ENCODE results near the gene RAI1. TPM values are rescaled to one million over a fixed set of nuclear protein-coding genes. Genes with fewer than 3 reads are reported as not detected.

RAI1 gene
- total RNA-seq, 1 experiment from 2014 or later = 7.6 TPM

DNA sequence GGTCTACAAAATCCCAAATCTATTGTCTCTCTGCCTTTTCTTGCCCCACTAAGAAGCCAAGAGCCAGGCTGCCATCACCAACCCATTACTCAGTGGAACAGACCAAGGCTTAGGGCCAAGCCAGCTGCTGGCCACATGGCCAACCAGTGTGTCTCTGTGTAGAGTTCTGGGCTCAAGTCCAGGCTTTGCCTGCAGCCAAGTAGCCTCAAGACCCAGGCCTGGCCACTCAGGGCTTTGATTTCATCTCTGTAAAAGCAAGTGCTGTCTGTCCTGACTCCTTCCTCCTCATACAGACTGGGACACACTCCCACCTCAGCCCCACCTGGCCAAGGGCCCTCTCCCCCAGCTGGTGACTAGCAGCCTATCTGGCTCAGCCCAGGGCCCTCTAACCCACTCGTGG is 140.9 kb downstream of the RAI1 start:
- in situ Hi-C loops (cut with HindIII; ENCODE audit: low pct_unique_long_range_greater_than_20kb, low sequenced_read_pairs) = no loop called here
- no peak for DNase-seq (ENCODE audit: low read depth)

GRCh38 chr17:17822616-17823015 is 141.4 kb downstream of the RAI1 start:
- no peak for DNase-seq (ENCODE audit: low read depth)
- in situ Hi-C loops (cut with HindIII; ENCODE audit: low pct_unique_long_range_greater_than_20kb, low sequenced_read_pairs) = no loop called here

DNA sequence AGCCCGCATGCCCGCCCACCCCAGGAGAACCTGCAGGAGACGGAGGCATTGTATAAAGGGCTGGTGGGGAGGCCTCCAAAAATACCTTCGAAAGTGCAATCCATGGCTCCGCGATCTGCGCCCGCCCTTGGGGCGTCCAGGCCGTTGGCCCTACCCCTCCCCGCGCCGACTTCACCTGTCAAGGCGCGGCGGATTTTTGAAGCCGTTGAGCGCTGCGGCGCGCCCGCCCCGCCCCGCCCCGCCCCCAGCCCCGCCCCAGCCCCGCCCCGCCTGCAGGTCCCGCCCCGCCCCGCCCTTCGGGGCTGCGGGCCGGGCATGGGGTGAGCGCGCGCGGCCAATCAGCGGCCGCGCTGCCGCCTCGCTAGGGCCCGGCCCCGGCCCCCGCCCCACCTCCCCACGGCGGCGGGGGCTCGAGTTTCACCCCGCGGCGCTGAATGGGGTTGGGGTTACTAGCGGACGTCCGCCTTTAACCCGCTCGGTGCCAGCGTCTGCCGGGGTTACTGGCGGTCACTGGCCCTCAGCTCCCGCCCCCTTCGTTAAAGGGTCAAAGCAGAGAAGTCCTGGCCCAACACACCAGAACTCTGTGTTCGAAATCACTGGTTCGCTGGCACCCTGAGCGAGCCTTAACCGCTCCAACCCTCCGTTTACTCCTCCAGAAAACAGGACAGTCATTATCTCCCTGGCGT is 142.3 kb downstream of the RAI1 start:
- in situ Hi-C loops (cut with HindIII; ENCODE audit: low pct_unique_long_range_greater_than_20kb, low sequenced_read_pairs) = no loop called here

DNA sequence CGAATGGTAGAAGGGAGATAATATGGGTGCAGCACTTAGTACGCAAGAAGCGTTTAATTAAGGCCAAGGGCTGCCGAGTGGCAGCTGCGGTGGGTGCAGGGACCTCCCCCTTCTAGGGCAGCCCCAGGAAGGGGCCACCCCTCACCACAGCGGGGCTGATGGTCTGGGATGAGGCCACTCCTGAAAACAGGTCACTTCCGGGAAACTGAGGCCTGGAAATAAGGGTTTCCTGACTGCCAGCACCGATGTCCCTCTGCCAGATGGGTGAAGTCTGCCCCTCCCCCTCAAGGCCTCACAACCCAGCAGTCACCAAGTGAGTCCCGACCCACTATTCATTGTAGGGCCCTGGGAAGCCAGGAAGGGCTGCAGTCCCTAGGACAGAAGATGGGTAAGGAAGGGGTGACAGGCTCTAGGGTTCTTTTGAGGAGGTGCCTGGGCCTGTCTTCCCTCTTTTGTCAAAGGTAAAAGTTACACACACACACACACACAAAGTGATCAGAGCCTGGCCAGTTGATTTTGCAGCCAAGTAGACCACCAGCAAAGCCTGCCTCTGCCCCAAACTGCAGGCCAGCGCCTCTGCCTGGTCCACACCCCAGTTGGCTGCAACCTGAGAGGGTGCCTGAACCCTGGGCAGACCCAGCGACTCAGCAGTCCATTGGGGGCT is 143.0 kb downstream of the RAI1 start:
- DNase-seq (ENCODE audit: low read depth) = no peak
- in situ Hi-C loops (cut with HindIII; ENCODE audit: low pct_unique_long_range_greater_than_20kb, low sequenced_read_pairs) = no loop called here

More for the DNA sequence above, 142.3 kb downstream of the RAI1 start:
- peak; percentile 77 for DNase-seq (ENCODE audit: low read depth)

GRCh38 chr17:17824783-17825614 is 143.7 kb downstream of the RAI1 start:
- DNase-seq (ENCODE audit: low read depth) = no peak
- in situ Hi-C loops (cut with HindIII; ENCODE audit: low pct_unique_long_range_greater_than_20kb, low sequenced_read_pairs) = no loop called here

DNA sequence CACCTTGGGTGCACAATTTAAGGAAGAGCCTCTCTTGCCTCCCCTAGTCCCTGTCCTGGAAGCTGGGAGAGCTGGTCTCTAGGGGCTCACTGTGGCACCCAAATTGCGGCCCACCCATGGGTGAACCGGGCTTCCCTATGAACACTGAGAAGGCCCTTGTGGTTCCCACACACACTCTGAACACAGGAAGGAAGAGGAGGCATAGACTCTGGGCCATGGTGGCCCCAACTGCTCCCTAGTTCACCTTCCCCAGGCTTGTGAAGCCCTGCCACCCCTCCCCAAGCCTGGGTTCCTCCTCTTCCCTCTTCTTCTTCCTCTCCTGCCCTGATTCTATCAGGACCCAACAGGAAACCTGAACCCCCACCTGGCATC is 145.1 kb downstream of the RAI1 start:
- in situ Hi-C loops (cut with HindIII; ENCODE audit: low pct_unique_long_range_greater_than_20kb, low sequenced_read_pairs) = no loop called here
- no peak for DNase-seq (ENCODE audit: low read depth)

DNA sequence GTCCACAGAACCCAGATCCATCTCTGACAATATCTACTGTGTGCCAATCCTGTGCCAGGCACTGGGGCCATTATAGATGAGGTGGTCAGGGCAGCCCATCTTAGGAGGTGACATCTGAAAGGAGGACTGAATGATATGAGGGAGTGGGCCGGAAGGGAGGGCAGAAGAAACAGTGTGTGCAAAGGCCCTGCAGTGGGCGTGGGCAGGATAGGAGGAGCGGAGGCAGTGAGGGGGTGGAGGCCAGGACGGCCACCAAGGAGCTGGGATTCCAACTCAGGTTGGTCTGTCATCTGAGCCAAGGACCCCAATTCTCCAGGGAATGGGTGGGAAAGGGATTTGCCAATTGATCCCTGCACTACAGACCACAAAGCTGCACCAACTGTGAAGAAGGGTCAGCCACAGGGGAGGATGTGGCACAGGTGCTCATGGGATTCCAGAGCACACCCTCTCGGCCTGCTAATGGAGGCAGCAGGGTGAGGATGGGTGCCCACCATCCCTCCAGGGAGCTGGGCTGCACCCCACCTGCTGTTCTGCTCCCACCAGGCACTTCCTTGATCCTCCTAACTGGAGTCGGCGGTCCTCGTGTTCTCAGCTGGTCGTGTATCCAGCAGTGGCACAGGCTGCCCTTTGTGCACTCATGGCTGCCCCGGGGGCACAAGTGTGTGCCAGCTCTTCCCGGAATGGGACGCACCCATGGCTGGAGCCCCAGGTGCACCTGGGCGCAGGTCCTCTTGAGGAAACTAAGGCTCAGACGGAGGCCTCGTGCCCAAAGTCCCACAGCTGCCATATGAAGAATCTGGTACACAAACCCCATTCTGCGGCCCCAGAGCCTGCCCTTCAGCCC is 145.9 kb downstream of the RAI1 start:
- in situ Hi-C loops (cut with HindIII; ENCODE audit: low pct_unique_long_range_greater_than_20kb, low sequenced_read_pairs) = no loop called here
- no peak for DNase-seq (ENCODE audit: low read depth)

- in situ Hi-C loops (cut with HindIII; ENCODE audit: low pct_unique_long_range_greater_than_20kb, low sequenced_read_pairs) = no loop called here
- no peak for DNase-seq (ENCODE audit: low read depth)
Observed at GRCh38 chr17:17827826-17828621, 146.8 kb downstream of the RAI1 start.

DNA sequence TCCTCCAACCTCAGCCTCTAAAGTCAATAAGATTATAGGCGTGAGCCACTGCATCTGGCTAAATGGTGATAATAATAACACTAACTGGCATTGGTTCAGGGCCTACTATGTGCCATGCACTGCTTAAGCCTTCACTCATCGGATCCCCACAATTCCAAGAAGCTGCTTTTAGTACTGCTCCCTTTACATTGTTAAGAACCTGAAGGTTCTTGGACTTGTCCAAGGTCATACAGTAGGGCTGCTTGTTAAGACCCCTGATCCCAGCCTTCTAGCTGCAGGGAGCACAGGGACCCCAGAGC is 149.0 kb downstream of the RAI1 start:
- DNase-seq (ENCODE audit: low read depth) = no peak

GRCh38 chr17:17830740-17831207 is 149.5 kb downstream of the RAI1 start:
- in situ Hi-C loops (cut with HindIII; ENCODE audit: low pct_unique_long_range_greater_than_20kb, low sequenced_read_pairs) = no loop called here
- no peak for DNase-seq (ENCODE audit: low read depth)

More for the DNA sequence above, 149.0 kb downstream of the RAI1 start:
- in situ Hi-C loops (cut with HindIII; ENCODE audit: low pct_unique_long_range_greater_than_20kb, low sequenced_read_pairs) = no loop called here

DNA sequence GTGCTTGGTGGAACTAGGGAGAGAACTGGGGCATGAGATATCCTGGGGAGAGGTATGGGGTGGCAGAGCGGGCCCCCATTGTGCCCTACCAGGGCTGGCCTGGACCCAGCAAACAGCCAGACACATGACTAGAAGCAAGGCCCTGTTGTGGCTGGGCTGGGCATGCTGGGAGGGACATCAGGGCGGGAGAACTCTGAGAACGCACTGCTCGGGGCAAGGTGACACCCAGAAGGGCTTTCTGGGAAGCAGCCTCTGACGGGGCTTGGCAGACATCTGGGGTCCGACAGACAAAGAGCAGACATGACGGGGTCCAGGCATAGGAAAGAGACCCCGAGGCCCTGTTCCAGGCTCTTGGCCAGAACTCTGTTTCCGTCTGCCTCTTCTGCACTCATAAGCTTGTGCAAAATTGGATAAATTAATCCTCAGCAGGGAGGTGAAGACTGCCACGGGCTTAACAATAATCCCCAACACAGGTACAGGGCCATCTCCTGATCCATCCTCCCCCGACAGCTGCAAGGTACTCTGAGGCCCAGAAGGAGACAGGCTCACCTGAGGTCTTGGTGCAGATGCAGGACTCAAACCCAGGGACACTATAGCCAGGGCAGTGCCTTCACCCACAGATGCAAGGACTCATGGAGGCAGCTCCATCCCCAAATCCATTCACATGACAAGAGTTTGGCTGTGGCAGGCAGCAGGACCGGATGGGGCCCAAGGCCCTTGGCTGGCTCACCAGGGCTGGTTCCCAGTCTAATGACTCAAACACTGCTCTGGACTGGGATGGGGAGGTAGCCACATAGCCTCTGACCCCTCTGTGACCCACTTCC is 150.2 kb downstream of the RAI1 start:
- in situ Hi-C loops (cut with HindIII; ENCODE audit: low pct_unique_long_range_greater_than_20kb, low sequenced_read_pairs) = no loop called here
- no peak for DNase-seq (ENCODE audit: low read depth)

DNA sequence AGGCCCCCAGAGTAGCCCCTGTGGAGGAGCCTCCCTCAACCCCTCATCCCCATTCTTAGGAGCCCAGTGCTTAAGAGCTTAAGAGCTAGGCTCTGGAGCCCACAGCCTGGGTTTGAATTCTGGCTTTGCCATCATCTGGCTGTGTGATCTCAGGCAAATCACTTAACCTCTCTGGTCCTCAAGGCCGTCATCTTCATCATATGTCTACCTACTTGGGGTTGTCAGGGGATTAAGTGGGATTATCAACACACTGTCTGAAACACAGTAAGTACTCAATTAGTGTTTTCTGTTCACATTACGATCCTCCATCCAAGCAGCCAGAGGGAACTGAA is 150.7 kb downstream of the RAI1 start:
- in situ Hi-C loops (cut with HindIII; ENCODE audit: low pct_unique_long_range_greater_than_20kb, low sequenced_read_pairs) = no loop called here
- DNase-seq (ENCODE audit: low read depth) = no peak

DNA sequence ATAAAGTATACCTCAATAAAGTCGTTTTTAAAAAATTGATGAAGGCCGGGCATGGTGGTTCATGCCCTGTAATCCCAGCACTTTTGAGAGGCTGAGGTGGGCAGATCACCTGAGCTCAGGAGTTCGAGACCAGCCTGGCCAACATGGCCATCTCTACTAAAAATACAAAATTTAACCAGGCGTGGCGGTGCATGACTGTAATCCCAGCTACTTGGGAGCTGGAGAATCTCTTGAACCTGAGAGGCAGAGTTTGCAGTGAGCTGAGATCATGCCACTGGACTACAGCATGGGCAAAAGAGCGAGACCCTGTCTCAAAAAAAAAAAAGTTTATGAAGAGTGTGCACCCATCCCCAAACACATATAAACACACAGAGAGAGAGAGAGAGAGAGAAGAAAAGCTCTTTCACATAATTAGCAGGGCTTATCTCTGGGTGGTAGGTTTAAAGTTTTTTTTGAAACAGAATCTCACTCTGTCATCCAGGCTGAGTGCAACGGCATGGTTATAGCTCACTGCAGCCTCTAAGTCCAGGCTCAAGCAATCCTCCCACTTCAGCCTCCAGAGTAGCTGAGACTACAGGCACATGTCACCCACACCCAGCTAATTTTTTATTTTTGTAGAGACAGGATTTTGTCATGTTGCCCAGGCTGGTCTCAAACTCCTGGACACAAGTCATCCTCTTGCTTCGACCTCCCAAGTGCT is 152.6 kb downstream of the RAI1 start:
- in situ Hi-C loops (cut with HindIII; ENCODE audit: low pct_unique_long_range_greater_than_20kb, low sequenced_read_pairs) = no loop called here
- DNase-seq (ENCODE audit: low read depth) = no peak

GRCh38 chr17:17834974-17835373 is 153.7 kb downstream of the RAI1 start:
- in situ Hi-C loops (cut with HindIII; ENCODE audit: low pct_unique_long_range_greater_than_20kb, low sequenced_read_pairs) = no loop called here

DNA sequence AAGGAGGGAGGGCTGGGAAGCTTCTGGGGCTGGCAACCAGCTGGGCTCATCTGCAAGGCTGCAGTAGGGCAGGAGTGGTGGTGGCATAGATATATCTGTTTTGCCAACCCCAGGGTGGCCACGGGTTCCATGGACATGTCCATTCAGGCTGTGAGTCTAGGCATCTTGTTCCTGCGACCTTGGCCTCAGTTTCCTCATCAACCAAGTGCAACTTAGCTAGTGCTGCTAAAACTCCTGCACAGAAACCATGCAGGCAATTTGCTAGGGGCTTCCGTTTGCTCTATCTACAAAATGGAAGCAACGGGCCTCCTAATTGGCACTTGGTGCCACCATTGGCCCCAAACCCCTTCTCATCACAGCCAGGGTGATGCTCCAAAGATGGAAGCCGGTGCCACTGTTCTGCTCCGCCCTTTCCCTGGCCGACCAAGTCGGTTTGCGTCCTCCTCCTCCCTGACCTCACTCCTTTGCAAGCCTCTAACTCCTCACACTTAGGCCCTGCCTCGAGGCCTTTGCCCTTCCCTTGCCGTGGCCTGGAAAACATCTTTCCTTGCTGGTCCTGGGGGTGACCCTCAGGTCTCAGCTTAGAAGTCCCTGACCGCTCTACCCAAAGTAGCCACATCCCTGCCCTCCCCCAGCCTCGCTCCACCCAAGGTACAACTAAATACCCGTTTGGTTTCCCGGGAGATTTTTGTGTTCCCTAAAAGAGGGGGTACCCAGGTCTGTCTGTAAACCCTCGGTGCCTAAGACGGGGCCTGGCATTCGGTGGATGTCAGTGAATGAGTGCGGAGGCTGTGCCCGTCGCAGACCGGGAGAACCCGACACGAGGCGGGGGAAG is 154.4 kb downstream of the RAI1 start:
- no peak for DNase-seq (ENCODE audit: low read depth)
- in situ Hi-C loops (cut with HindIII; ENCODE audit: low pct_unique_long_range_greater_than_20kb, low sequenced_read_pairs) = no loop called here

More at GRCh38 chr17:17834974-17835373, 153.7 kb downstream of the RAI1 start:
- peak; percentile 74 for DNase-seq (ENCODE audit: low read depth)
